Ishikawa (cell line): ENCODE results near the gene NUP85.

Experiments
- CEBPB ChIP-seq: IDR thresholded peaks from 2 replicates; pipeline ENCODE4 v1.6.1; 2012
- CREB1 ChIP-seq: IDR thresholded peaks from 2 replicates; pipeline ENCODE4 v1.6.1; 2012; ENCODE audit warnings: low read depth
- TEAD4 ChIP-seq: IDR thresholded peaks from 2 replicates; pipeline ENCODE4 v1.6.1; 2012
- YY1 ChIP-seq: IDR thresholded peaks from 2 replicates; pipeline ENCODE4 v1.6.1; 2012; ENCODE audit warnings: low read depth

DNA sequence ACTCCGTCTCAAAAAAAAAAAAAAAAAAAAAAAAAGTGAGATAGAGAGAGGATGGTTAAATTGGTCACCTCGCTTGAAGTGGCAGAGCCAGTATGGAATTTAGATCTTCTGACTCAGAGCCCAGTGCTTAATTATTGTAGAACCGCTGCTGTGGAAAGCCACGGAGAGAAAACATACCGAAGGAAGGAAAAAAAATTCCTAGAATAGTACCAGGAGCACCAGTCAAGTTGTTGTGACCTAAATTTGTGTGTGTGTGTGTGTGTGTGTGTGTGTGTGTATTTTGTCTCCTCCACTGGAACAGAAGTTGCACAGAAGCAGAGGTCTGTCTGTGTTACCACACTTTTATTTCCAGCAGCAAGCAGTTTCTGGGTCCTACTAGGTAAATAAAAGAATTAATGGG, 10.6 kb upstream of the NUP85 start:
- TF ChIP-seq CREB1: no peak
- TF ChIP-seq CEBPB: no peak
- no peak for TF ChIP-seq YY1
- no peak for TF ChIP-seq TEAD4
